Activated B cell treated with CpG ODN at 0.5 μM for 24 hours (primary cell): ENCODE measurements around the gene TTC9C. TPM values are rescaled to one million over a fixed set of nuclear protein-coding genes. Genes with fewer than 3 reads are reported as not detected.

Experiments
- ATAC-seq: fragments of 200-7000 bp; cut with Tn5 transposase; one replicate; pipeline ENCODE4 v1.10.0; 2021; ENCODE audit warnings: low read depth, mild to moderate bottlenecking, moderate library complexity
- CTCF ChIA-PET: fragments of 350-600 bp; sonication (Branson Sonifier 250); formaldehyde crosslinking; loops from one replicate; lab custom pipeline; 2021; ENCODE audit warnings: antibody characterized with exemption; lab: Charles Lee
- POLR2A ChIA-PET: fragments of 350-600 bp; sonication (Branson Sonifier 250); formaldehyde crosslinking; loops from one replicate; lab custom pipeline; 2021; ENCODE audit warnings: antibody characterized with exemption; lab: Charles Lee
- DNase-seq: peaks from one replicate; pipeline ENCODE4 v3.0.0; 2022
- H3K27ac Mint-ChIP-seq: one replicate; pipeline ENCODE4 v1.8.0; 2020; ENCODE audit warnings: mixed read lengths
- H3K27me3 Mint-ChIP-seq: one replicate; pipeline ENCODE4 v1.8.0; 2021; ENCODE audit warnings: mixed read lengths
- H3K36me3 Mint-ChIP-seq: one replicate; pipeline ENCODE4 v1.8.0; 2021; ENCODE audit warnings: low read depth, mixed read lengths
- H3K4me1 Mint-ChIP-seq: one replicate; pipeline ENCODE4 v1.8.0; 2021; ENCODE audit warnings: mixed read lengths
- H3K4me3 Mint-ChIP-seq: one replicate; pipeline ENCODE4 v1.8.0; 2020; ENCODE audit warnings: mild to moderate bottlenecking, mixed read lengths
- H3K9me3 Mint-ChIP-seq: one replicate; pipeline ENCODE4 v1.8.0; 2020; ENCODE audit warnings: mixed read lengths
- intact Hi-C: fragments of 100-400 bp; cut with micrococcal nuclease; formaldehyde crosslinking; loops from one replicate; pipeline ENCODE4 v1.15.1; 2024
- total RNA-seq: library from RNA; stranded (reverse); gene quantifications from 2 replicates; pipeline ENCODE4 v1.2.3, GENCODE V29; 2022
- TF ChIP-seq, protein P1 (sequence below): fragments of 200-600 bp; IDR thresholded peaks from one replicate; pipeline ENCODE4 v1.8.0; 2022; ENCODE audit warnings: antibody characterized with exemption, mild to moderate bottlenecking

The TTC9C gene, protein sequence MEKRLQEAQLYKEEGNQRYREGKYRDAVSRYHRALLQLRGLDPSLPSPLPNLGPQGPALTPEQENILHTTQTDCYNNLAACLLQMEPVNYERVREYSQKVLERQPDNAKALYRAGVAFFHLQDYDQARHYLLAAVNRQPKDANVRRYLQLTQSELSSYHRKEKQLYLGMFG
- total RNA-seq, result 35.5 and 44.0 TPM in 2 replicates

DNA sequence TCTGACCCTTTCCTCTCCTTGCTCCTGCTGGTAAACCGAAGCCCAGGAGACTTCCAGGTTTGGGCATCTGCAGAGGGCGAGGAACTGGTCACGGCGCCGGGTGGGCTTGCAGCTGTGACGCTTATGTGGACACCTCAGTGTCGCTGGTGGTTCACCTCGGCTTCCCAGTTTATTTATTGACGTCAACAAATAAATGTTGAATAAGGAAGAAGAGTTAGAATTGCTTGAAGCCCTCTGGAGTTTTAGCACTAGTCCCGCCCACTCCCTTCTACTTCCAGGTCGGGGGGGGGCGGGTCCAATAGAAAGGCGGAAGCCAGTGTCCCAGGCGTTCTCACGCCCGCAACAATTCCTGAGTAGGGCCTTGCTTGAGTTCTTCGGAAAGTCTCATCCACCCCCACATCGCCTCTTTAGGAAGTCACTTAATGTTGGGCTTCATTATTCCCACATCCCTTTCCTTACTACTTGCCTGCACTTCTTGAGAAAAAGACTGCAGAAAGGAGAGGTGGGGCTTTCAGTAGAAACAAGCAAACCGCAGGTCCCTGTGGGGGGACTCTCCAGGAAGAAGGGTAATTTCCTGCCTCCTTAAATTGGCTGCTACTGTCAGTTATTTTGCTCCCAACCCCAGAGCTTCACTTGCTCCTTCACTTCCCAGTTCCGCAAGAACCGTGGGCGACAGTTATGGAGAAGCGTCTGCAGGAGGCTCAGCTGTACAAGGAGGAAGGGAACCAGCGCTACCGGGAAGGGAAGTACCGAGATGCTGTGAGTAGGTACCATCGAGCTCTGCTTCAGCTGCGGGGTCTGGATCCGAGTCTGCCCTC is at the start of gene TTC9C:
TTC9C (plus strand) TSS at position 316 of the 818 bp plus-strand sequence; CDS start at position 679, 363 bp downstream.
- ChIA-PET CTCF (interaction anchor here (0.8 to 1.2 kb wide), 5 partner anchors 25 to 136 kb away, joined by 3 to 7 read pairs (median 3); partner anchors contain the start of gene ZBTB3), POLR2A (interaction anchor here (0.6 to 8.9 kb wide), 42 partner anchors 9 to 1498 kb away, joined by 3 to 193 read pairs (median 6); partner anchors contain the start of genes B3GAT3, BSCL2, C11orf98 and CSKMT)
- H3K4me1 Mint-ChIP-seq, result peaks cover 59% of the 10 kb centered on the region
- H3K27ac Mint-ChIP-seq, result peak within 1 kb of the TSS; percentile 98
- TF ChIP-seq, protein P1, sequence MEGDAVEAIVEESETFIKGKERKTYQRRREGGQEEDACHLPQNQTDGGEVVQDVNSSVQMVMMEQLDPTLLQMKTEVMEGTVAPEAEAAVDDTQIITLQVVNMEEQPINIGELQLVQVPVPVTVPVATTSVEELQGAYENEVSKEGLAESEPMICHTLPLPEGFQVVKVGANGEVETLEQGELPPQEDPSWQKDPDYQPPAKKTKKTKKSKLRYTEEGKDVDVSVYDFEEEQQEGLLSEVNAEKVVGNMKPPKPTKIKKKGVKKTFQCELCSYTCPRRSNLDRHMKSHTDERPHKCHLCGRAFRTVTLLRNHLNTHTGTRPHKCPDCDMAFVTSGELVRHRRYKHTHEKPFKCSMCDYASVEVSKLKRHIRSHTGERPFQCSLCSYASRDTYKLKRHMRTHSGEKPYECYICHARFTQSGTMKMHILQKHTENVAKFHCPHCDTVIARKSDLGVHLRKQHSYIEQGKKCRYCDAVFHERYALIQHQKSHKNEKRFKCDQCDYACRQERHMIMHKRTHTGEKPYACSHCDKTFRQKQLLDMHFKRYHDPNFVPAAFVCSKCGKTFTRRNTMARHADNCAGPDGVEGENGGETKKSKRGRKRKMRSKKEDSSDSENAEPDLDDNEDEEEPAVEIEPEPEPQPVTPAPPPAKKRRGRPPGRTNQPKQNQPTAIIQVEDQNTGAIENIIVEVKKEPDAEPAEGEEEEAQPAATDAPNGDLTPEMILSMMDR, result no peak
- peak; percentile 72 for DNase-seq
- H3K4me3 Mint-ChIP-seq, result peak within 1 kb of the TSS; percentile 98
- intact Hi-C loops, result loop anchor here (1.0 to 2.0 kb wide), 6 partner anchors 26 to 153 kb away; partner anchors contain the start of genes UBXN1, UQCC3 and ZBTB3
- no peaks in the 10 kb centered on the region for H3K9me3 Mint-ChIP-seq
- H3K36me3 Mint-ChIP-seq, result peaks cover 64% of the 10 kb centered on the region
- ATAC-seq, result peak; percentile 29
- H3K27me3 Mint-ChIP-seq, result no peaks in the 10 kb centered on the region

DNA sequence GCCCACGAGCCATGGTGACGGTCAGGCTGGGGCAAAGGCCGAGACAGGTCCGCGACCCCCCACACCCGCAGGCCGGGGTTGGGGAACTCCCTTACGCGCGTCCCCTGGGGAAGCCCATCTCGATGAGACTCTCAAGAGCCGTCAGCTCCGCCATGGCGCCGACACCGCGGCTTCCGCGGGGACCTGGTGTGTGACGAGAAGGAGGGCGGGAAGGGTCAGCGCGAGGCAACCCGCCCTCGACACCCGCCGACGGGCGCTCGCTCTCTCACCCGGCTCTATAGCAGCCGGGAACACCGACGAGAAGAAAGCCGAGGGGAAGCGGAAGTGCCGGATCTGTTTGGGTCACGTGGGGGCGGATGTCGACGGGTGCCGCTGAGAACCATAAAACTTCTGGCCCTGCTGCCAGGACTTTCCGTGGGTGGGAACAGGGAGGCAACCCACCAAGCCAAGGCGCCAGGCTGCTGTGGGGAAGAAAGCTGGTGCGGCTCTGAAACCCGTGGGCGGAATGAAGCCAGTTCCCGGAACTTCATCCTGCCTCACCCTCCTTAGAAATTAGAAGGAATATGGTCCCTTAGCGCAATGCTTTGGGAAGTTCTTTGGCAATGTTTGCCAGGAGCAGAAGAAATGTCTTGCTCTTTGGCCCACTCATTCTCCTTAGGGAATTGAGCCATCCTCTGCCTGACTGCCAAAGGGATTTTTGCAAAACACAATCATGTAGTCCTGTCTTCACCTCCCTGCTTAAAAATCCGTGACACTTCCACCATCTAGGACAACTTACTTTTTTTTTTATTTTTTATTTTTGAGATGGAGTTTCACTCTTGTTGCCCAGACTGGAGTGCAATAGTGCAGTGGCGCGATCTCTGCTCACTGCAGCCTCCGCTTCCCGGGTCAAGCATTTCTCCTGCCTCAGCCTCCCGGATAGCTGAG is 49.3 kb upstream of the TTC9C start, which contains the start of gene UBXN1:
UBXN1 (minus strand) TSS at position 304 of the 927 bp plus-strand sequence; CDS start at position 154, 150 bp downstream.
- H3K4me3 Mint-ChIP-seq, result peak within 1 kb of the TSS; percentile 91
- no peaks in the 10 kb centered on the region for H3K27me3 Mint-ChIP-seq
- no peaks in the 10 kb centered on the region for H3K9me3 Mint-ChIP-seq
- ChIA-PET POLR2A (interaction anchor here (0.5 to 9.2 kb wide), 21 partner anchors 7 to 202 kb away, joined by 3 to 175 read pairs (median 6); partner anchors contain the start of genes B3GAT3, BSCL2, C11orf98 and CSKMT), CTCF (interaction anchor here (1.9 to 2.3 kb wide), 3 partner anchors 10 to 202 kb away, joined by 4 to 21 read pairs (median 7); partner anchors contain the start of genes LRRN4CL and SLC3A2)
- ATAC-seq (peak; percentile 74), DNase-seq (peak; percentile 77)
- peaks cover 39% of the 10 kb centered on the region for H3K36me3 Mint-ChIP-seq
- peak within 1 kb of the TSS; percentile 96 for H3K27ac Mint-ChIP-seq
- H3K4me1 Mint-ChIP-seq, result peaks cover 41% of the 10 kb centered on the region
- TF ChIP-seq, protein P1, result no peak
- intact Hi-C loops, result loop anchor here (1.0 to 2.0 kb wide), 6 partner anchors 8 to 49 kb away; partner anchors contain the start of genes BSCL2, C11orf98, CSKMT and GANAB

DNA sequence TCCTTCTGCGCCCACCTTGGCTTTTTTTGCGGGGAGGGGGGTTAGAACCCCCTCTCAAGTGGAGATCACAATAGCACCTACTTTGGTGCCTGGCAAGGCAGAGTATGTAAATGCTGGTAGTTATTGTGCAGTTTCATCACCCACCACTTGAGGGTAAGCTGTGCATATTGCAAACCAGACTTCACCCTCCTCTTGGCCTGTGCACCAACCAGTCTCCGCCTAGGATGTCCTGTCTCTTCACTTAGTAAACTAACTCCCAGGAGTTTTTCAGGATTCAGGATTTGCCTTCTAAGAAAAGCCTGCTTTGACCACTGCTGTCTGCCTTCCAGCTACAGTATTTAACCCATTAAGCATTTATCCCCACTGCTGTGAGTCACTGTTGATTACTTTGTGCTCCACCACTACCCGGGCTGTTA is 47.5 kb upstream of the TTC9C start:
- peak overlapping the region; percentile 73 for H3K4me3 Mint-ChIP-seq
- TF ChIP-seq, protein P1, result no peak
- ChIA-PET CTCF (interaction anchor here (0.7 to 2.3 kb wide), 10 partner anchors 9 to 286 kb away, joined by 3 to 21 read pairs (median 4); partner anchors contain the start of genes LRRN4CL, SLC3A2 and TUT1), POLR2A (interaction anchor here (0.6 to 9.2 kb wide), 23 partner anchors 9 to 1295 kb away, joined by 3 to 175 read pairs (median 4); partner anchors contain the start of genes B3GAT3, BSCL2, C11orf98 and CSKMT)
- ATAC-seq (peak; percentile 77), DNase-seq (no peak)
- peaks cover 30% of the 10 kb centered on the region for H3K36me3 Mint-ChIP-seq
- H3K27me3 Mint-ChIP-seq, result no peaks in the 10 kb centered on the region
- H3K4me1 Mint-ChIP-seq, result peaks cover 36% of the 10 kb centered on the region
- intact Hi-C loops, result loop anchor here (1.0 kb wide), 2 partner anchors 13 to 181 kb away; no protein-coding TSS in a partner anchor
- peak overlapping the region; percentile 76 for H3K27ac Mint-ChIP-seq
- H3K9me3 Mint-ChIP-seq, result no peaks in the 10 kb centered on the region

DNA sequence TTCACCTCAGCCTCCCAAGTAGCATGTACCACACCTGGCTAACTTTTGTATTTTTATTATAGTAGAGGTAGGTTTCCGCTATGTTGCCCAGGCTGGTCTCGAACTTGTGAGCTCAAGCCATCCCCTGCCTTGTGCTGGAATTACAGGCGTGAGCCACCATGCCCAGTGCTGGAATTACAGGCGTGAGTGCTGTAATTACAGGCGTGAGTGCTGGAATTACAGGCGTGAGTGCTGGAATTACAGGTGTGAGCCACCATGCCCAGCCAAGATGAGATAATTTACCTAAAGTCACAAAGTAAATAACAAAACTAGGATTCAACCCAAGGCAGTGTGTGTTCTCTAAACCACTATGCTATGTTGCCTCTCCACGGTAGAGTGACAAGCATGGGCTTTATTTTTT is 45.8 kb upstream of the TTC9C start:
- Mint-ChIP-seq H3K36me3 (peaks cover 13% of the 10 kb centered on the region), H3K4me3 (no peak overlapping the region), H3K9me3 (no peaks in the 10 kb centered on the region), H3K27me3 (peaks cover 4% of the 10 kb centered on the region), H3K27ac (no peak overlapping the region), H3K4me1 (peaks cover 25% of the 10 kb centered on the region)
- POLR2A ChIA-PET, result interaction anchor here (0.6 to 3.1 kb wide), 2 partner anchors 10 to 173 kb away, joined by 3 to 18 read pairs; partner anchors contain the start of genes LBHD1 and UQCC3
- DNase-seq, result no peak
- CTCF ChIA-PET, result interaction anchor here (2.6 kb wide), 1 partner anchor 12 kb away, joined by 7 read pairs; no protein-coding TSS in a partner anchor
- ATAC-seq, result no peak
- TF ChIP-seq, protein P1, result no peak
- intact Hi-C loops, result no loop called here
